Thyroid gland (tissue), 4 donors: ENCODE data around the gene NBDY.

Experiments used
- POLR2A ChIP-seq, 2 donors: fragments of 450-650 bp; IDR thresholded peaks; one replicate each; pipeline ENCODE4 v1.6.1; 2017; ENCODE audit warnings: antibody characterized with exemption in 2 of 2, mild to moderate bottlenecking in 2 of 2, moderate library complexity in 1 of 2
- TF ChIP-seq, protein P1 (sequence below), 6 experiments: fragments of 200-600 bp in 3 of 6; fragments of 450-650 bp in 3 of 6; sonication (generic) in 3 of 6; IDR thresholded peaks; one replicate each; pipeline ENCODE4 v1.5.1; 2016 to 2019; ENCODE audit warnings: antibody characterized with exemption in 6 of 6, mild to moderate bottlenecking in 2 of 6, inconsistent platforms in 1 of 6, moderate library complexity in 1 of 6

GRCh38 chrX:56766554-56767347 lies 37.7 kb downstream of the NBDY start:
- no peak for TF ChIP-seq POLR2A (IDR thresholded peaks at IDR 0.05)
- TF ChIP-seq, protein P1, sequence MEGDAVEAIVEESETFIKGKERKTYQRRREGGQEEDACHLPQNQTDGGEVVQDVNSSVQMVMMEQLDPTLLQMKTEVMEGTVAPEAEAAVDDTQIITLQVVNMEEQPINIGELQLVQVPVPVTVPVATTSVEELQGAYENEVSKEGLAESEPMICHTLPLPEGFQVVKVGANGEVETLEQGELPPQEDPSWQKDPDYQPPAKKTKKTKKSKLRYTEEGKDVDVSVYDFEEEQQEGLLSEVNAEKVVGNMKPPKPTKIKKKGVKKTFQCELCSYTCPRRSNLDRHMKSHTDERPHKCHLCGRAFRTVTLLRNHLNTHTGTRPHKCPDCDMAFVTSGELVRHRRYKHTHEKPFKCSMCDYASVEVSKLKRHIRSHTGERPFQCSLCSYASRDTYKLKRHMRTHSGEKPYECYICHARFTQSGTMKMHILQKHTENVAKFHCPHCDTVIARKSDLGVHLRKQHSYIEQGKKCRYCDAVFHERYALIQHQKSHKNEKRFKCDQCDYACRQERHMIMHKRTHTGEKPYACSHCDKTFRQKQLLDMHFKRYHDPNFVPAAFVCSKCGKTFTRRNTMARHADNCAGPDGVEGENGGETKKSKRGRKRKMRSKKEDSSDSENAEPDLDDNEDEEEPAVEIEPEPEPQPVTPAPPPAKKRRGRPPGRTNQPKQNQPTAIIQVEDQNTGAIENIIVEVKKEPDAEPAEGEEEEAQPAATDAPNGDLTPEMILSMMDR (IDR thresholded peaks at IDR 0.05), result no peak
